ENCODE results near the gene TBC1D24. TPM values are rescaled to one million over a fixed set of nuclear protein-coding genes. Genes with fewer than 3 reads are reported as not detected.
A peak's percentile ranks its signal among the peaks of the same experiment; 100 is the strongest.

The TBC1D24 gene
- total and polyA plus RNA-seq, 11 donors, result 4.0 to 19.2 (median 11.6) TPM

DNA sequence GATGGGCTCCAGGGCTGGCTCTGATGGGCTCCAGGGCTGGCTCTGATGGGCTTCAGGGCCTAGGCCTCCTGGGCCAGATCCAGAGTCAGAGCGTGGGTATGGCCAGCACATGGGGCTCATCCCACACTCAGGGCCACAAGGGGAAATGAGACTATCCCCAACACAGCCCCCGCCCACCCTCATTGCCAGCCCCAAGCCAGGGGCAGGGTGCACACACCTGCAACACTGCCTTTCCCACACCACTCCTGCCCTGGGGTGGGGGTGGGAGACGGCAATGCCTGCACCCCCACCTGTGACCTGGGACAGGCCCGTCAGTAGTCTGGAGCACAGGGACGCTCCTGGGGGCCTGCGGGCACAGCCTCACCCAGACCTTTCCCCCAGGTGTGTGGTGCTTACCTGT is 24.5 kb downstream of the TBC1D24 start:
- ATAC-seq (no peak), DNase-seq (peak in 1 of 5 donors; percentile 54)
- intact Hi-C loops (cut with DNase I), result loop anchor here in 7 of 10 donors (5.0 to 10.0 kb wide), 6 partner anchors 65 to 305 kb away; partner anchors contain the start of genes ABCA3 (in 1 of the 7), CASKIN1 (in 1 of the 7) and CCNF (in 1 of the 7)
- TF ChIP-seq, protein P1, sequence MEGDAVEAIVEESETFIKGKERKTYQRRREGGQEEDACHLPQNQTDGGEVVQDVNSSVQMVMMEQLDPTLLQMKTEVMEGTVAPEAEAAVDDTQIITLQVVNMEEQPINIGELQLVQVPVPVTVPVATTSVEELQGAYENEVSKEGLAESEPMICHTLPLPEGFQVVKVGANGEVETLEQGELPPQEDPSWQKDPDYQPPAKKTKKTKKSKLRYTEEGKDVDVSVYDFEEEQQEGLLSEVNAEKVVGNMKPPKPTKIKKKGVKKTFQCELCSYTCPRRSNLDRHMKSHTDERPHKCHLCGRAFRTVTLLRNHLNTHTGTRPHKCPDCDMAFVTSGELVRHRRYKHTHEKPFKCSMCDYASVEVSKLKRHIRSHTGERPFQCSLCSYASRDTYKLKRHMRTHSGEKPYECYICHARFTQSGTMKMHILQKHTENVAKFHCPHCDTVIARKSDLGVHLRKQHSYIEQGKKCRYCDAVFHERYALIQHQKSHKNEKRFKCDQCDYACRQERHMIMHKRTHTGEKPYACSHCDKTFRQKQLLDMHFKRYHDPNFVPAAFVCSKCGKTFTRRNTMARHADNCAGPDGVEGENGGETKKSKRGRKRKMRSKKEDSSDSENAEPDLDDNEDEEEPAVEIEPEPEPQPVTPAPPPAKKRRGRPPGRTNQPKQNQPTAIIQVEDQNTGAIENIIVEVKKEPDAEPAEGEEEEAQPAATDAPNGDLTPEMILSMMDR (IDR thresholded peaks at IDR 0.05), result no peak
- no peak for TF ChIP-seq POLR2A (IDR thresholded peaks at IDR 0.05)
- H3K27ac ChIP-seq, result peak overlapping the region in 4 of 12 donors; percentile 46 to 60 (median 54)
- peaks cover 0 to 53% (median 42%) of the 10 kb centered on the region in 12 donors for H3K4me1 ChIP-seq
- no peaks in the 10 kb centered on the region for H3K9me3 ChIP-seq
- peaks cover 0 to 19% (median 3%) of the 10 kb centered on the region in 9 donors for H3K36me3 ChIP-seq
- no peaks in the 10 kb centered on the region for H3K27me3 ChIP-seq
- no peak overlapping the region for H3K4me3 ChIP-seq
- 93 to 100% (median 95%) methylated on average over 4 to 6 of the region's 6 CpGs for WGBS, 4 donors

DNA sequence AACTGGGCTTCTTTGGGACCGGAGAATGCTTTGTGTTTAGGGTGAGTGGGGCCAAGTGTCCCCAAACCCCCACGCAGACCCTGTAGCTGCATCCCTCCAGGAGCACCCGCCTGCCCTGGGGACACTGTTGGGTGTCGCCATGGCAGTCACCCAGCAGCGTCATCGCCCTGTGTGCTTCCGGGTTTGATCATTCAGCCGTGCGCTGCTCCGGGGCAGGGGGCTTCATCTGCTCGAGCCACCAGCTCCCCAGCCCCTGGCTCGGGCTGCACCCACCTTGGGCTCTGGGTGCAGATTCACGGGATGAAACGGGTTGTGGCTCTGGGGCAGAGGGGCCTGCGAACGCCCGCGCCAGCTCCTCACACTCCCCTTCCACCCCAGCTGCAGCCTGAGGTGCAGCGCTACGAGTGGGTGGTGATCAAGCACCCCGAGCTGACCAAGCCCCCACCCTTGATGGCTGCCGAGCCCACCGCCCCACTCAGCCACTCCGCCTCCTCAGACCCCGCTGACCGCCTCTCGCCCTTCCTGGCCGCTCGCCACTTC is 25.0 kb downstream of the TBC1D24 start:
- intact Hi-C loops (cut with DNase I), result loop anchor here (2.0 to 10.0 kb wide), 13 partner anchors 25 to 495 kb away; partner anchors contain the start of genes ABCA3 (in 8 of the 10), CCNF (in 5 of the 10), CASKIN1 (in 1 of the 10) and TBC1D24 (in 1 of the 10)
- Histone ChIP-seq H3K4me1 (peaks cover 0 to 55% (median 42%) of the 10 kb centered on the region in 12 donors), H3K27ac (no peak overlapping the region), H3K9me3 (no peaks in the 10 kb centered on the region), H3K36me3 (peaks cover 0 to 19% (median 3%) of the 10 kb centered on the region in 9 donors), H3K4me3 (no peak overlapping the region), H3K27me3 (no peaks in the 10 kb centered on the region)
- DNase-seq (peak in 1 of 5 donors; percentile 58), ATAC-seq (no peak)
- no peak for TF ChIP-seq POLR2A (IDR thresholded peaks at IDR 0.05)
- TF ChIP-seq, protein P1 (IDR thresholded peaks at IDR 0.05), result no peak
- WGBS, 4 donors, result 94 to 98% (median 95%) methylated on average over 11 to 29 of the region's 29 CpGs

DNA sequence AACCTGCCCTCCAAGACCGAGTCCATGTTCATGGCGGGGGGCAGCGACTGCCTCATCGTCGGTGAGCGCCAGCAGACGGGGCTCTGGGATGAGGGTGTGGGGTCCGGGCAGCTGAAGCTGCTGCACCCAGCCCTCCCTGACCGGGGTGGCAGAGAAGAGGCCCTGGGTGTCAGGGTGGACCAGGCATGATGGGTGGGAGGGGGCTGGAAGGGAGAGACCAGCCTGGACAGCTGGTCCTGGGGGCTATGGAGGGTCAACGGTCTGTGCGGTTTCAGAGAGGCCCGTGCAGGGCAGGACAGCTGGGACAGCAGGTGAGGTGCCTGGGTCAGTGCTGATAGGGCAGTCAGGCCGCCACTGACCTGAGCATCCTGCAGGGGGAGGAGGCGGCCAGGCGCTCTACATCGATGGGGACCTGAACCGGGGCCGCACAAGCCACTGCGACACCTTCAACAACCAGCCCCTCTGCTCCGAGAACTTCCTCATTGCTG is 25.5 kb downstream of the TBC1D24 start:
- ATAC-seq (no peak), DNase-seq (peak in 1 of 5 donors; percentile 64)
- Histone ChIP-seq H3K9me3 (no peaks in the 10 kb centered on the region), H3K36me3 (peaks cover 0 to 19% (median 3%) of the 10 kb centered on the region in 9 donors), H3K27ac (no peak overlapping the region), H3K4me3 (no peak overlapping the region), H3K4me1 (peaks cover 0 to 60% (median 42%) of the 10 kb centered on the region in 12 donors), H3K27me3 (no peaks in the 10 kb centered on the region)
- no peak for TF ChIP-seq POLR2A (IDR thresholded peaks at IDR 0.05)
- TF ChIP-seq, protein P1 (IDR thresholded peaks at IDR 0.05), result no peak
- 84 to 89% (median 87%) methylated on average over 8 to 20 of the region's 20 CpGs for WGBS, 4 donors
- intact Hi-C loops (cut with DNase I), result loop anchor here in 9 of 10 donors (2.0 to 10.0 kb wide), 10 partner anchors 26 to 496 kb away; partner anchors contain the start of genes ABCA3 (in 7 of the 9), CCNF (in 4 of the 9), TBC1D24 (in 1 of the 9) and ZNF598 (in 1 of the 9)

All from heart left ventricle (tissue), 16 donors.